HG03108 (cell line): ENCODE results near the gene GATAD2B.

Experiments used
- ATAC-seq: cut with Tn5 transposase; IDR thresholded peaks from one replicate; pipeline ENCODE4 v1.9.1; 2021; ENCODE audit warnings: moderate library complexity; ENCODE audit not compliant: unreplicated experiment

The GATAD2B gene

DNA sequence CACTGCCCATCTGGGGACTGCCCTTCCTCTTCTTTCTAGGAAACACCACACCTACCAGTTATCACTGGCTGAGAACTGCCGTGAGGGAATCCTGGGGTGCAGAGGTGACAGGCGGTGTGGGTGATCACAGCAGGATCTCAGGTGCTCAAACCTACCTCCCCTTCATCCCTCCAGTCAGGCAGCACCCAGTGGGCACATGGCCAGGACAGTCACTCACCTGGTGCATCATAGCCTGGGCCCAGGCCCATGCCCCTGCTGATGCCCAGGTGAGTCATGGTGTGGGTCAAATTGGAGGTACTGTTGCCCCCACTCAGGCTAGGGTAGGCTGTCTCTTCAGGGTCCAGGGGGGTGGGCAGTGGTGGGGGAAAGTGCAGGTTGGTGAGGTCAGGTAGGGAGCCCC lies 29.0 kb upstream of the GATAD2B start:
- ATAC-seq, result no peak

DNA sequence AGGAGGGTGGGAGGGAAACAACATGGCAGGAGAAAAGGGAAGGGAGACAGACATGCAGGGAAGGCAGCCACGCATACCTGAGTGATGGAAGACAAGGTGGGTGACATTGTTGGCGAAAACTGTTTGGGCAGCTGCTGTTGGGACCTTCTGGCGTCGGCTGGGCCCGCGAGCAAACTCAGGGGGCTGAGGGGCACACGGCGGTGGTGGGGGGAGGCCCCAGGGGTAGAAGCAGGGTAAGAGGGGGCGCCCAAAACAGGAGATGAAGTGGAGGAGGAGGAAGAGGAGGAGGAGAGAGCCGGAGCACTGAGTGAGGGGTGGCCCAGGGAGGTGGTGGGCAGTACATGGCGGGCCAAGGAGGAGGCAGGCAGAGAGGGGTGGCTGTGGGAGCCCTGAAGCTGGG lies 28.4 kb upstream of the GATAD2B start:
- no peak for ATAC-seq

DNA sequence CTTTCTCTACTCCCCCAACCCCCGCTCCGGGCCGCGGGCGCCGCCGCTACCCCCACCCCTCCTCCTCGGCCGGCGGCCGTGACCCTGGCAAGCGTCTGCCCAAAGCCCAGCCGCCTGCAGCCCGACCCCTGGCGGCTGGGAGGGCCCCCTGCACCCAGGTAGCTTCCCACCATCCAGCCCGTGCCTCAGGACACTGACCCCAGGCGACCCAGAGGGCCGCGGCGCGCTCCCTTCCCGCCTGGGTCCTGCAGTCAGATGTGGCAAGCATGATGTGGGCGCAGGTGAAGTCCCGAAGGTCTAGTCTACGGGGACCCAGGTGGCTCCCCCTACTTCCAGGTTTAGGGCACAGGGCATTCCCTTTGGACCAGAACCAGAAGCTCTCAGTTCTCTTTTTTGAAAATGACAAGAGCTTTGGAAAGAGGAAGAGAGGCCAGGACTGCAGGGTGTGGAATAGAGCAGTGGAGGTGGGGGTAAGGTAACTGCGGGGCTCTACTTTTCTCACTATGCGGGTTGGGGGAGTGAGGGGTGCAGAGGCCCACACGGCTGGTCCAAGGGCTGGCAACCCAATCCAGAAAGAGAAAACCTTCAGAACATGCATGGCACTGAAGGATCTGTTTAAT lies 24.0 kb upstream of the GATAD2B start, which contains the start of gene DENND4B:
Gene DENND4B, minus strand, starts transcription at position 97 of the 620 bp plus-strand sequence. CDS start 2,344 bp downstream, outside the sequence.
- ATAC-seq, result peak; percentile 49

DNA sequence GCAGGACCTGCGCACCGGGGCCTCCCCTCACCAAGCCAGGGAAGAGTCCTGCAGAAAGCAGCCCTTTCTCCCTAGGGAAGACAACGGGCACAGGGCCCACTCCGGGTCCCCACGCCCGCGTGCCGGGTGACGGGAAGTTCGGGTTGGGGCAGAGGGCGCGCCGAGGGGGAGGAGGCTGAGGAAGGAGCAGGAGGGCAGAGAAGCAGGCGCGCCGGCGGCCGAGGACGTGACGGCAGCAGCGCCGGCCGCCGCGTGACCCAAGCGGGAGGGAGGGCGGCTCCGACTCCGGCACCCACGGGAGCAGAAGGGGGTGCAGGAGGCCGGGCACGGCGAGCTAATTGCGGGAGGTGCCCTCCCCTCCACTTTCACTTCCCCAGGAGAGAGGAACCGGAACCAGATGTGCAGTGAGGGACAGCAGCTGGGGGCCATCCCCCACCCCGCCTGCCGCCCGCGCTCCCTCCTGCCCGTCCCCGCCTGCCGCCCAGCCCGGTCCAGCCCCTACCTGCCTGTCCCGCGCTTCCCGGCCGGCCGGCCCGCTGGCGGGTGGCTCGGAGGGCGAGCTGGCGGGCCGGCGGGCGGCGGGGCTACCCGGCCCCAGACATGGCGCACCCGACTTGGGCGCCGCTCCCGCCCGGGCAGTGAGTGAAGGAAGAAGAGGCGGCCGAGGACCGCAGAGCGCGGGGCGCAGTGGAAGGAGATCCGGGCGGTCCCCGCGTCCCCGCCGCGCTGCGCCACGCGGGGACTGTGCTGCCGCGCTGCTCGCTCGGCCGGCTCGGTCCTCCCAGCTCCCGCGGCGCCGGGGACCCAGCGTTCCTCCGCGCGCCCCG lies 23.2 kb upstream of the GATAD2B start:
- peak; percentile 63 for ATAC-seq

DNA sequence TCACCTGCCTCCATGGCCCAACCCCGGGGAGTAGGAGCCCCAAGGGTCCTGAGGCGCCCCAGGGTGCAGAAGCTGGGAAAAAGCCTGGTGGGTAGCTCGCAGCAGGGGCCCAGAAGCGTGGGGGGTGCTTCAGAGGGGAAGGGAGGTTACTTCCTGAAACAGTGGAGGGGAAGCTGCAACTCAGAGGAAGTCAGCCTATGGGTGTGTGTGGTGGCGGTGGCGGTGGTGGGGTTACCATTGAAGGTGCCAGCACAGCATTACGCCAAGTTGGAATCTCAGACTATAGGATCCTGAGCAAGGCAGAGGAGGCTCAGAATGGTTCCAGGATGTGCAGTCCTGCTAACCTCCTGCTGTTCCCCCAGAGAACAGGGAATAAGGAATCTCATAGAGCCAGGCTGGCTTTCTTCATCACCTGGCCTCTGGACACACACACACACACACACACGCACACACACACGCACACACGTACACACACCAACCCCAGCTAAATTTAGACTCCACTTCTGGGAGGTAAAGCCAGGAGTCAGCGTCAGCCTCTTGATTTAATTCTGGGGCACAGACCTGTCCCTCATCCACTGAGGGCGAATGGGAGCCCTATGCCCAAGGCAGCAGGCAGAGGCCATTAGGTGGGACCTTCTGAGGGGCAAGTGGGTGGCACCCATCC lies 22.5 kb upstream of the GATAD2B start:
- ATAC-seq, result no peak

DNA sequence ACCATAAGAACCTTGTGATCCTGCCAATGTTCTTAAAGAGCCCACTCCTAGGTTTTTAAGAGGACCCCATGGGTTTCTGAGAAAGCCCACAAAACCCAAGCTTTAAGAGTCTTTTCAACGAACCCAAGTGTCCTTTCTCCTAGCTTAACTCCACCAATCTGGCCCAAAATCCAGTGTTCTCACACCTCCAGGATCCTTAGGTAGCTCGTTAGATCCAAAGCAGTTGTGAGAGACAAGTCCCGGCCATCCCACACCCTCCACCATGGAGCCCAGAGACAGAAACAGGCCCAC lies 22.0 kb upstream of the GATAD2B start:
- ATAC-seq, result no peak

DNA sequence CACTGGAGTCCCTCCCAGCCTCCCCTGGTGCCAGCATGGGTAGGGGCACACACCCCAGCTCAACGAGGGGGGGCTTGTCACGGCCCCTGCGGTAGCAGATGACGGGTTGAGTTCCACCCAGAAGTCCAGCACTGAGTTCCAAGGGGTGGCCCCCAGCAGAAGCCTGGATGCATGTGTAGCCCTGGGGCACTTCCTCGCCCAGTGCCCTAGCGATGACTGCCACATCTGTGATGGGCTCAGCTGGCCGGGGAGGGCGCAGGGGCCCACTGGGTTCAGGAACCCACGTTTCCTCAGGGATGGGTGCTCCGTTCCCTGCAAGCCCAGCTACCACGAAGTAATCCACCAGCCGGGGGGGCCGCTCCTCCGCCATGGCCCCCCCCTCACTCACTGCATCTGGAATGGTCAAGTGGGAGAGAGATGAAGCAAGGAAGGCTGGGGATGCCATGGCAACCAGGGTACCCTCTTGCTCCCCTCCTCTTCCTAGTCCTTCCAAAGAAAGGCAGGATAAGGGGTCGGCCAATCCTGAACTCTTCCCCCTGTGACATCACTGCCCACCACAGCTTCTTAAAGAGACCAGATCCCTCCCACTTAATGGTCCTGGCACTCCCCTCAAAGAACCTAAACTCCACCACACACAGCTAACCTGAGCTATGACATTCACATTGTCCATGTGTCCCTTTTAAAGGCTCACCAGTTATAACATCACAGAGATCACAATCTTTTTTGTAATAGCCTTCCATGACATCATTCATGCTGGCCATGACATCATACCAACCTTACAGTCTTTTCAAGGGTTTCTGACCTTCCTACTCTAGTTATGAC lies 21.4 kb upstream of the GATAD2B start:
- ATAC-seq, result no peak

DNA sequence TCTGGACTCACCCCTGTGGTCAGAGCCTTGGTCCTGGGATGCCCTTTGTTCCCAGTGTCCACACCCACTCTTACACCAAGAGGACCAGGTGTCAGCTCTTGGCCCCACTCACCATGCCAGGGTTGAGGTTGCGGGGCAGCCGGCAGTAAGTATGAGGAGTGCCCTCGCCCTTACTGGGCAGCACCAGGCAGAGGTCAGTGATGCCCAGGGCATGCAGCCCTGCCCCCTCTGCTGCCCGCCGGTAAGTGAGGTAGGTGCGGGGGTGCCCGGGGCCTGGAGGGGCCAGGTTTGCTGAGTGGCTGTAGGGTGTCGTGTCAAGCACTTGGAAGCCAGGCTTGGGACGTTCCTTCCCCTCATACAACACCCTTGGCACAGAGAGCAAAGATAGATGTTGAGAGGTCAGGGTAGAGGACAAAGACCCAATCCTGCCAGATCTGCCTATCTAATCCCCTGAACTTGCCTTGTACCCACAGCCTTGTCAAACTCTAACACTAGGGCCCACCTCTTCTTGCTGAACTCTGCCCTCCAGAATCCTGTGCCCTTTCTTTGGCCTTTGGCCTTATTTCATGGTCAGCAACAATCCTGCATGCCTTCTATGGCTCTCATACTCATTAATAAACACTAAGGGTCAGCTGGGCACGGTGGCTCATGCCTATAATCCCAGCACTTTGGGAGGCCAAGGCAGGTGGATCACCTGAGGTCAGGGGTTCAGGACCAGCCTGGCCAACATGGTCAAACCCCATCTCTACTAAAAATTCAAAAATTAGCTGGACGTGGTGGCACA lies 20.2 kb upstream of the GATAD2B start:
- no peak for ATAC-seq

DNA sequence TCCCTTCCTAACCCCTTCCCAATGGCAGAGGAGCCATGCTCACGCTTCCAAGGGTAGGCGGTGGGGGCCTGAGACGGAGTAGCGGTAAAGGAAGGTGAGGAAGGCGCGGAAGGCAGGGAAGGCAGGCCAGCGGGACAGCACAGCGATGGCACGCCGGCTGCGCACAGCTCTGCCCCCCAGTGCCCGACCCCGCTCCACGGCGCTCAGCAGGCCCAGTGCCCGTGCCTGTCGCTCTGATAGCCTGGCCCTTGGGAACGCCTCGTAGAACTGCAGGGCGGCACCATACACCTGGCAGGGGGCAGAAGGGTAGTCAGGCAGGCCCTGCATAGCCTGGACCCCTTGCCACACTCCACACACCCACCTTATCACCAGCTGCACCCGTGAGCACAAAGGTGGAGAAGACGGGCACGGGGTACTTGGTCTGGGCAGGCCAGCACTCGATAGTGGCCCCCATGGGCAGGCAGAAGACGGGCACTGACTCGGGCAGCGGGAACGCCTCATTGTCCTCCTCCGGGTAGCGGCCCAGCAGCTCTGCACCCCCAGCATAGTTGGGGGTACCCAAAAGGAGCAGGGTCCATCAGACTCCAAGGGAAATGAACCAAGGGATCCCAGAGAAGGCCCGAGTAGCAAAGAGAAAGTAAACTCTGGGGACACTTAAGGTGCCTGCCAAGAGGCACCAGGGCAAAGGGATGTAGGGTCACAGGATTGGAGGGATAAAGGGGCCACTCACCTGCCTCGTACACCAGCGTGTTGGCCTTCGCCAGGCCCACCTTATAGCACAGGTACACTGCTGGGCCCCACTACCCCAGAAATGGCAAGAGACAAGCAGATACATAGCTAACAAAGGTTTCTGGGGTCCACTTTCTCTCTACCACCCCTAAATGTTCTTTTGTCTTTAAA lies 19.3 kb upstream of the GATAD2B start:
- no peak for ATAC-seq

DNA sequence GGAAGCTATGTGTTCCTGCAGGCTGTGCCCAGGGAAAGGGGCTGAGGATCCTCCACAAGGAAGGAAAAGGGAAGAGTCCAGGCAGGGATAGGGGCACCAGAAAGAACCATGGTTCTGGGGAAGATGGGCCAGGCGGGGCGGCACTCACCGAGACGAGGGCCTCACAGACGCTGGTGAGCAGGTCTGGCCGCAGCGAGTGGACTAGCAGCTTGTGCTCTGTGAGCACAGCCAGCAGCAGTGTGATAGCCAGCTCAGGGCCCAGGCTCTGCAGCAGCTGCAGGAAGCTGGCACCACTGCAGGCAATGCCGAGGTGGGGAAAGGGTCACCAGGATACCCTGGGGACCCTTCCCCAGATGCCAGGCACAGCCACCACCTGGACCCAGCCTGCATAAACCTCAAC lies 18.0 kb upstream of the GATAD2B start:
- ATAC-seq, result no peak

DNA sequence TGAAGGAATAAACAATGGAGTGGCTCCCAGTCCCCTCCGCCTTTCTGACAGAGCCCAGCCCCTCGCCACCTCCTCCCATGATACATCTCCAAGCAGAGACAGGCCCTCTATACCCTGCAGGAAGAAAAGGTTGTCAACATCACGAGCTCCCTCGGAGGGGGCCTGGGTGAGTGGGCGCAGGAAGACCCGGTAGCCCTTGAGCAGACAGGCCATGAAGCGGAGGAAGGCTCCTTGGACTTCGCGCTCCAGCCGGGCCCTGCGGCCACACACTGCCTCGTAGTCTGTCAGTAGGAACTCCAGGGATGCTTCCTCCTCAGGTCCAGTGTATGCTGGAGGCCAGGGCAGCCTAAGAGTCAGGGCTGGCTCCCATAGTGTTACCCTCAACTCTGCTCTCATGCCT lies 16.7 kb upstream of the GATAD2B start:
- no peak for ATAC-seq

DNA sequence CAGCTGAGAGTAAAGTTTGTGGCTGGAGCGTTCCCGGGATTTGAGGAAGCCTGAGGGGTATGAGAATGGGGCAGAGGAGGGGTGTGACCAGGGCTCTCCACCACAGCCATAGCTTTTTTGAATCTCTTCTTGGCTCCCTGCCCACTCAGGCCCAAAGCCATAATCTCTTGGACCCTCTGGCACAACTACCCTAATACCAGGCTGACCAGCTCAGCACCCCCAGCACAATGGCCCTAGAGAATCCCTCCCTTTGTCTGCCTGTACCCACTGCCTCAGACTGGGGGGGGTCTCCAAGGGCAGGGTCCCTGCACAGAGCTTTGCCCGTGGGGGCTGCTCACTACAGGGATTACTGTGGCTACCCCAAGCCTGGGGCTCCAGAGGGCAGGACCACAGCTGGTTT lies 16.2 kb upstream of the GATAD2B start:
- ATAC-seq, result no peak

DNA sequence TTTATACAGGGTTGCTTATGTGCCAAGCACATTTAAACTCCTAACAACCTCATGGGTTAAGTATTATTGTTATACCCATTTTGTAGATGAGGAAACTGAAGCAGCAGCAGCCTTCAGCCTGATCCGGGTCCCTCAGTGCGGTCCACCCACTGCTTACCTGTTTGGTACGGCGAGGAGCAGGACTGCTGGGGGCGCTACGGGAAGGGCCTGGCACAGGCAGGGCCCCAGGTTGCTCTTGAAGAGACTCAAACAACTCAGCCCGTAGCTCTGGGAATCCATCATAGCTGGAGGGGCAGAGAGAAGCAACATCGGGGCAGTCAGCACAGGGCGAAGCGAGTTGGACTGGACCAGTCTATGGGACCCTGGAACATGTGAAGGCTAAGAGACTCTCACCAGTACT lies 14.6 kb upstream of the GATAD2B start:
- ATAC-seq, result no peak

DNA sequence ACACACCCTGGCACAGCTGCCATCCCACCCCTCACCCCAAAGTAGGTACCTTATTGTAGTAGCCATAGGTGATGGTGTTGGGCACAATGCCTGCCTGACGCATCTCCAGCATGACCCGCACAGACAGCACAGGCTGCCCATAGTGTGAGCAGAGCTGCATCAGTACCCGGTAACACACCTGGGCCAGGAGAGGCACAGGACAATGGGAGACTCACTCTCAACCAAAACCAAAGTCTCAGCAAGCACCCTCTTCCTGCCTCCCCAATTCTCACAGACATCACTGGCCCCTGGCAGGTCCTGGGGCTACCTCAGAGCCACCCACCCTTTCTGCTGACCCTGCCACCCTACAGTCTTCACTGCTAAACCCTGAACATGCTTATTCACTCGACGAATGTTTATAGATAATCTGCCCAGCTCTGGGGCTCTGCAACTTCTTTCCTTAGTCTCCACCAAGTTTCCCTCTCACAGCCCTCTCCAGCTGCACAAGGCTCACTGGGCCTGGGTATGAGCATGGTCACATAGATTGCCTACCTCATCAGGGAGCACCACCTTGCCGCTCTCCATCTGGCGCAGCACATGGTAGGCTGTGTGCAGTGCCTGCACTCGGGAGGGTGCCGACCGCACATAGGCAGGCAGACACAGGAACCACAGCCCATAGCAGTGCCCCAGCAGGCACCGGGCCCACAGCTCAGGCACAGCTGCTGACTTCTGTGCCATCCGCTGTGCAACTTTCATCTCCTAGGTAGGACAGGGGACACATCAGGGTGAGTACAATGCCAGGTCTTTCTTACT lies 13.4 kb upstream of the GATAD2B start:
- ATAC-seq, result no peak

DNA sequence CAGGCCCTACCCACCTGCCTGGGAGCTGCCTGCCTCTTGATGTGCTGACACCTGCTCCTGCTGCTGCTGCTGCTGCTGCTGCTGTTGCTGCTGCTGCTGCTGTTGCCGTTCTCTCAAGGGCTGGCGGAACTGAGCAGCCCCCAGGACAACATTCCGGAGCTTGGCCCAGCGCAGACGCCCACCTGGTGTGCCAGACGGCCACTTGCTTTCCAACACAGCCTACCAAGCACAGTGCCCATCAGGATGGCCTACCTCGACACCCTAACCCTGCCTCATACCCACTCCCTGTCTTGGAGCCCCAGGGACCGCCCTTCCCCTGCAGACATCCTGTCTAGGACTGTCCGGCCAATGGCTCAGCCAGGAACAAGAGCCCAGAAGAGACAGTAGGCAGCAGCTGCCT lies 12.0 kb upstream of the GATAD2B start:
- ATAC-seq, result no peak

DNA sequence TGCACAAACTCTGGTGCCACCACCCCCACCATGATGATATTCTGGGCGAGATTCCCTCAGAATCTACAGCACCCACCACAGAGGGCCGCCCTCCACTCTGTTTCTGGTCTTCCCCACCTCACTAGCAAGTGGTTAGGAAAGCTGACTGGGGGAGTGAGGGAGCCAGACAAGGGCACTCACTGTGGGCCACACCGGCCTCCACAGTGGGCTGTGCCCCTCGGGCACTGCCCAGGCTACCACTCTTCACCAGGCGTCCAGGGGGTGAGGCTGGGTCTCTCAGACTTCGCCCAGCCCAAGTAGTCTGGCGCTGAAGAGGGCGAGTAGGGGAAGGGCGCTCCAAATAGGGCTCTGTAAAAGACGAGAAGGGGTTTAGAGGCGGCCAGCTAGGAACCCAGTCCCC lies 11.2 kb upstream of the GATAD2B start:
- ATAC-seq, result no peak

DNA sequence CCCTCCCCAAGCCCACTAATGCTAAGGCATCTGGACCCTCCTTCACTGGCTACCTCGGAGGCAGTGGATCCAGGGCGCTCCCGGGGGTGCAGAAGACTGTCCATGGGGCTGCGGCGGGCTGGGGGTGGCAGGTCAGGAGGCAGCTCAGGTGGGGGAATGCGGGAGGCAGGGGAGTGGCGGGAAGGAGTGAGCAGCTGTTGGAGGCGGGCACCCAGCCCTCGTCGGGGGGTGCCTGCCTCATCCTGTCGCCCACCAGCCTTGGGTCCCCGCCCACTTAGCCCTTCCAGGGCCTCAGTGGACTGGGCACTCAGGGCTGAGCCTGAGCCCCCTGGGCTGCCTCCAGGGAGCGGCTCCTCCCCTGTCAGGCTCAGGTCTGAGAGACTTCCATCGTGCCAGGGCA lies 10.7 kb upstream of the GATAD2B start:
- ATAC-seq, result no peak

DNA sequence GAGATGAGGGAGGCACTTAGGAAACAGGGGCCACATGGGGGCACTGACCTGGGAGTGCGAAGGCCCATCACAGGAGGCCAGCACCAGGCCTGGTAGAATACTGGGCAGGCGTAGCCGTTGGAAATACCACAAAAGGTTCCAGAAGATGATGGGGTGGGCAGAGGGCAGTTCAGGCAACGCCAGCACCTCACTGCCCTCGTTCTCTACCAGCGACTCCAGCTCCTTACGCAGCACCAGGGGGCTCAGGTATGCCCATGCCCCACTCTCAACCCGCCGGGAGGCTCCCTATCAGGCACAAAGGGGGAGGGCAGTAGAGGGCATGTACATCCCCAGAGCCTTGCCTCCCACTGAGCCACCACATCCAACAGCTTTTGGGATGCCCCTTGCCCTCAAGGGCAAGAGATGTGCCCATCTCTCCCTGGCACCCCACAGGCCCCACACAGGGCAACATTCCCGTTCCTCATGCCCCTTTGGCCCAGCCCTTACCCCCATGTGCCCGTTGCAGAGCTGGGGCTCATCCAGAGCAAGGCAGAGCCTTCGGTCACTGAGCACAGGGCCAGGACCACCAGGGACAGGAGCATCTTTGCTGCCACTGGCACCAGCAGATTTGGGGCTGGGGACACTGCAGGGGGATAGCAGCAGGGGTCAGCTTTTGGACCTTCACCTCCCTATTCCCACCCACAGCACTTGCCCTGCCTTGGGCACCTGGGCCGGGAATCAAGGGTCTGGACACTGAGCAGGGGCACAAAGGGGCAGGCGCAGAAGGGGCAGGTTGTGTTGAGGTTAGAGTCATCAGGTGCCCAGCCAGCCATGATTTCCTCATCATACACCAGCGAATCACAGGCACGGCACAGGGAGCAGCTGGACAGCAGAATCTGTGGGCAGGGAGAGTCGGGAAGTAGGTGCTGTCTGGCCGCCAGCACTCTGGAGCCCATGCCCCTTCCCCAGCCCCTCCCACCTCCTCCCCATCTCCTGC lies 9.7 kb upstream of the GATAD2B start:
- ATAC-seq, result no peak
